IPS-20b (cell line): ENCODE data around the gene KCNS1.

Experiments used
- H3K27ac ChIP-seq: one replicate; pipeline ENCODE4 v1.5.1; 2013; ENCODE audit warnings: low read length
- H3K27me3 ChIP-seq: 2 replicates; pipeline ENCODE4 v1.6.1; 2013; ENCODE audit warnings: mild to moderate bottlenecking, low read length, inconsistent platforms; ENCODE audit not compliant: insufficient read depth
- H3K36me3 ChIP-seq: 2 replicates; pipeline ENCODE4 v1.6.1; 2013; ENCODE audit warnings: low read depth, mild to moderate bottlenecking, inconsistent platforms, low read length, moderate library complexity; ENCODE audit not compliant: insufficient read depth
- H3K4me1 ChIP-seq: 2 replicates; pipeline ENCODE4 v1.6.1; 2013; ENCODE audit warnings: mild to moderate bottlenecking, control low read depth, inconsistent platforms, low read length, moderate library complexity; ENCODE audit not compliant: insufficient read depth
- H3K4me3 ChIP-seq: 2 replicates; pipeline ENCODE4 v1.5.1; 2013; ENCODE audit warnings: mild to moderate bottlenecking, low read length, inconsistent platforms
- H3K9ac ChIP-seq: 2 replicates; pipeline ENCODE4 v1.6.1; 2013; ENCODE audit warnings: low read depth, mild to moderate bottlenecking, inconsistent platforms, low read length, moderate library complexity
- H3K9me3 ChIP-seq: 2 replicates; pipeline ENCODE4 v1.6.1; 2013; ENCODE audit warnings: mild to moderate bottlenecking, low read depth, low read length, inconsistent platforms; ENCODE audit not compliant: insufficient read depth

Gene KCNS1

GRCh38 chr20:45104786-45105185 lies 3.9 kb upstream of the KCNS1 start:
- Histone ChIP-seq H3K27ac (no peak overlapping the region), H3K4me3 (no peak overlapping the region), H3K4me1 (no peaks in the 10 kb centered on the region; the same call in 1 of the 2 replicates), H3K27me3 (peaks cover 20% of the 10 kb centered on the region), H3K36me3 (no peaks in the 10 kb centered on the region), H3K9me3 (no peaks in the 10 kb centered on the region), H3K9ac (no peak overlapping the region)

GRCh38 chr20:45103072-45103471 lies 2.1 kb upstream of the KCNS1 start:
- Histone ChIP-seq H3K9me3 (no peaks in the 10 kb centered on the region), H3K4me1 (no peaks in the 10 kb centered on the region; the same call in none of the 2 replicates), H3K36me3 (no peaks in the 10 kb centered on the region), H3K9ac (no peak overlapping the region), H3K27me3 (peaks cover 37% of the 10 kb centered on the region), H3K27ac (no peak overlapping the region), H3K4me3 (no peak overlapping the region)

- no peaks in the 10 kb centered on the region for H3K9me3 ChIP-seq
- H3K27me3 ChIP-seq = peaks cover 54% of the 10 kb centered on the region
- H3K36me3 ChIP-seq = no peaks in the 10 kb centered on the region
- no peaks in the 10 kb centered on the region; the same call in none of the 2 replicates for H3K4me1 ChIP-seq
- H3K4me3 ChIP-seq = peak overlapping the region; percentile 44; the same call in 1 of the 2 replicates
- H3K27ac ChIP-seq = no peak overlapping the region
- no peak overlapping the region for H3K9ac ChIP-seq
These were observed 465 bp upstream of the KCNS1 start for GRCh38 chr20:45101333-45101850.

GRCh38 chr20:45098103-45098773 lies 2.7 kb downstream of the KCNS1 start:
- Histone ChIP-seq H3K9ac (no peak overlapping the region), H3K27me3 (peaks cover 60% of the 10 kb centered on the region)

GRCh38 chr20:45097485-45098102 lies 3.3 kb downstream of the KCNS1 start:
- Histone ChIP-seq H3K27ac (no peak overlapping the region), H3K9ac (no peak overlapping the region), H3K4me3 (no peak overlapping the region), H3K27me3 (peaks cover 60% of the 10 kb centered on the region), H3K36me3 (no peaks in the 10 kb centered on the region), H3K9me3 (no peaks in the 10 kb centered on the region), H3K4me1 (no peaks in the 10 kb centered on the region; the same call in none of the 2 replicates)

More at GRCh38 chr20:45098103-45098773, 2.7 kb downstream of the KCNS1 start:
- Histone ChIP-seq H3K4me1 (no peaks in the 10 kb centered on the region; the same call in none of the 2 replicates), H3K9me3 (no peaks in the 10 kb centered on the region), H3K36me3 (no peaks in the 10 kb centered on the region), H3K4me3 (peak overlapping the region; percentile 47; the same call in 1 of the 2 replicates), H3K27ac (no peak overlapping the region)

- Histone ChIP-seq H3K4me3 (no peak overlapping the region), H3K9ac (no peak overlapping the region), H3K4me1 (no peaks in the 10 kb centered on the region; the same call in none of the 2 replicates), H3K27me3 (peaks cover 59% of the 10 kb centered on the region), H3K9me3 (no peaks in the 10 kb centered on the region), H3K27ac (no peak overlapping the region), H3K36me3 (no peaks in the 10 kb centered on the region)
These were observed 4.1 kb downstream of the KCNS1 start for GRCh38 chr20:45096781-45097180.

GRCh38 chr20:45095805-45096238 lies 5.1 kb downstream of the KCNS1 start:
- Histone ChIP-seq H3K4me1 (no peaks in the 10 kb centered on the region; the same call in 1 of the 2 replicates), H3K4me3 (no peak overlapping the region), H3K27me3 (peaks cover 50% of the 10 kb centered on the region), H3K9ac (no peak overlapping the region), H3K9me3 (no peaks in the 10 kb centered on the region), H3K27ac (no peak overlapping the region), H3K36me3 (no peaks in the 10 kb centered on the region)

- H3K27me3 ChIP-seq = peaks cover 42% of the 10 kb centered on the region
- H3K4me1 ChIP-seq = no peaks in the 10 kb centered on the region; the same call in 1 of the 2 replicates
- no peaks in the 10 kb centered on the region for H3K36me3 ChIP-seq
- H3K9me3 ChIP-seq = no peaks in the 10 kb centered on the region
- no peak overlapping the region for H3K9ac ChIP-seq
- H3K27ac ChIP-seq = no peak overlapping the region
- H3K4me3 ChIP-seq = no peak overlapping the region
These were observed 5.9 kb downstream of the KCNS1 start for GRCh38 chr20:45094864-45095574.

GRCh38 chr20:45094201-45094600 lies 6.7 kb downstream of the KCNS1 start:
- no peak overlapping the region for H3K4me3 ChIP-seq
- H3K4me1 ChIP-seq = no peaks in the 10 kb centered on the region; the same call in 1 of the 2 replicates
- H3K36me3 ChIP-seq = no peaks in the 10 kb centered on the region
- peaks cover 34% of the 10 kb centered on the region for H3K27me3 ChIP-seq
- no peaks in the 10 kb centered on the region for H3K9me3 ChIP-seq
- H3K27ac ChIP-seq = no peak overlapping the region
- H3K9ac ChIP-seq = no peak overlapping the region

- no peak overlapping the region for H3K9ac ChIP-seq
- no peaks in the 10 kb centered on the region for H3K36me3 ChIP-seq
- no peak overlapping the region for H3K4me3 ChIP-seq
- H3K27ac ChIP-seq = no peak overlapping the region
- no peaks in the 10 kb centered on the region for H3K9me3 ChIP-seq
- no peaks in the 10 kb centered on the region for H3K4me1 ChIP-seq
- peaks cover 21% of the 10 kb centered on the region for H3K27me3 ChIP-seq
These were observed 8.0 kb downstream of the KCNS1 start for GRCh38 chr20:45092898-45093297.

GRCh38 chr20:45091366-45091765 lies 9.6 kb downstream of the KCNS1 start:
- no peak overlapping the region for H3K9ac ChIP-seq
- H3K4me3 ChIP-seq = no peak overlapping the region
- no peaks in the 10 kb centered on the region for H3K9me3 ChIP-seq
- H3K27me3 ChIP-seq = peaks cover 5% of the 10 kb centered on the region; the same call in 1 of the 2 replicates
- H3K4me1 ChIP-seq = no peaks in the 10 kb centered on the region
- no peaks in the 10 kb centered on the region for H3K36me3 ChIP-seq
- no peak overlapping the region for H3K27ac ChIP-seq
